Activated naive CD4-positive, alpha-beta T cell treated with anti-CD3 and anti-CD28 coated beads, Interleukin-2, amount 10 ng/mL, durations not matched to agents 7 days and 5 days (primary cell): ENCODE measurements around the gene ENOX2.

Experiments
- CTCF ChIA-PET: fragments of 350-600 bp; sonication (Branson Sonifier 250); formaldehyde crosslinking; loops from one replicate; lab custom pipeline; 2021; ENCODE audit warnings: antibody characterized with exemption; lab: Charles Lee
- DNase-seq: peaks from one replicate; pipeline ENCODE4 v3.0.0-alpha.2; 2020
- H3K27ac Mint-ChIP-seq: one replicate; pipeline ENCODE4 v1.8.0; 2021; ENCODE audit warnings: mild to moderate bottlenecking, moderate library complexity, mixed read lengths
- H3K27me3 Mint-ChIP-seq: one replicate; pipeline ENCODE4 v1.8.0; 2021; ENCODE audit warnings: mild to moderate bottlenecking, mixed read lengths
- H3K36me3 Mint-ChIP-seq: one replicate; pipeline ENCODE4 v1.8.0; 2021; ENCODE audit warnings: mixed read lengths
- H3K4me1 Mint-ChIP-seq: one replicate; pipeline ENCODE4 v1.8.0; 2021; ENCODE audit warnings: mixed read lengths
- H3K4me3 Mint-ChIP-seq: one replicate; pipeline ENCODE4 v1.8.0; 2021; ENCODE audit warnings: mild to moderate bottlenecking, moderate library complexity, mixed read lengths
- H3K9me3 Mint-ChIP-seq: one replicate; pipeline ENCODE4 v1.8.0; 2021; ENCODE audit warnings: mixed read lengths

ENOX2 gene

DNA sequence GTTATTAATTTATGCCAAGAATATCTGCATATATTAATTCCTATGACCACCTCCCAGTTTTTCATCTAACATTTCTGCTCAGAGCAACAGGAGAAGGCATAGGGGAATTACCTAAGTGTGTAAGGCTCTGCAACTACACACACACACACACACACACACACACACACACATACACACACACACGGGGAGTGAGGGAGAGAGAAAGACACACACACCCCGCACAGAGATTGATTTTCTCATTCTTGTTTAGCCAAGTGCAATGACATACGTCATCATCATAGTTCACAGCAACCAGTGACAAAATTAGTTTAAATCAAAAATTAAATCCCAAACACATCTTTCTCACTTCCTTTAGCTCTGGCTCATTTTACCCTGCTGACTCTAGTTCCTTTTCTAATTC lies 298.1 kb downstream of the ENOX2 start:
- no peak for DNase-seq
- CTCF ChIA-PET = no interaction called here
- Mint-ChIP-seq H3K27ac (no peak overlapping the region), H3K27me3 (peaks cover 4% of the 10 kb centered on the region), H3K9me3 (no peaks in the 10 kb centered on the region), H3K4me3 (no peak overlapping the region), H3K4me1 (no peaks in the 10 kb centered on the region), H3K36me3 (no peaks in the 10 kb centered on the region)

DNA sequence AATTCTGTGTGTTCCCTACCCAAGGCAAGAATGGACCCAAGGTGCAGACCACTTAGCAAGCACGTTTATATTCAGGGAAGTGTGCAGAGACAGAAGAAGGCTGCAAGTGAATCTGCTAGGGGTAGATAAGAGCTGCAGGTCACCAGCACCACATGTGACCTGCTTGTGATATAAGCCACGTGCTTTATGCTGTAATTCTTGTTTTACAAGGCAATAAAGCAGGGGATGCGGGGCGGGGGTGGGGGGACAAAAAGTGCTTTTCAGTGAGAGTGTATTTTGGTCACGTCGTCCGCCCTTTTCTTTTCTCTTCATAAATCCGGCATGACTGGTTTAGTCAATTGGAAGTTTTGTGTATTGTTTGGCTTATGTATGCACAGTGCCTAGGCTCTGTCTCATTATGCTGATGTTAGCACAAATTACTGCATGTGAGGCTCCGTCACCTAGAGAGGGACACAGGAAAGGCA lies 308.5 kb downstream of the ENOX2 start:
- no peaks in the 10 kb centered on the region for H3K9me3 Mint-ChIP-seq
- DNase-seq = no peak
- no peaks in the 10 kb centered on the region for H3K4me1 Mint-ChIP-seq
- H3K27me3 Mint-ChIP-seq = no peaks in the 10 kb centered on the region
- H3K36me3 Mint-ChIP-seq = no peaks in the 10 kb centered on the region
- CTCF ChIA-PET = no interaction called here
- no peak overlapping the region for H3K27ac Mint-ChIP-seq
- no peak overlapping the region for H3K4me3 Mint-ChIP-seq

DNA sequence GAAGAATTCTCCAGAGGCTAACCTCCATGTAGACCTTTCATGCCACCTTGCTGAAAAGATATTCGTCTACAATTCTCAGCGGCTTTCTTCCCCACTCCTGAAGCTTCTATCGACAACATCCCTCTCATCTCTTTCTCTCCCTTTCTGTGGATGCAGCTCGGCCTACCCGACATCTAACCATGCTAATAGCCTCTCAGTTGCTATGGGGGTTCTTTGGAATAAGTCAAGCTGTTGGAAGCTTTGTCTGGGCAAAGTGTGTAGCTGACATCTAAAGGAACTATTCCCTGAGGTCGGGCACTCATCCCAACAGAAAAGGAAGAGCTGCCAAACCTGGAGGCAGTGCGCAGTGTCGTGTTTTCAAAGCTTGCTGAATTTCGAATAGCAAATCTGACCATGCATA lies 309.1 kb downstream of the ENOX2 start:
- no peak for DNase-seq
- no peak overlapping the region for H3K27ac Mint-ChIP-seq
- no peaks in the 10 kb centered on the region for H3K27me3 Mint-ChIP-seq
- H3K4me3 Mint-ChIP-seq = no peak overlapping the region
- H3K9me3 Mint-ChIP-seq = no peaks in the 10 kb centered on the region
- CTCF ChIA-PET = no interaction called here
- H3K4me1 Mint-ChIP-seq = no peaks in the 10 kb centered on the region
- no peaks in the 10 kb centered on the region for H3K36me3 Mint-ChIP-seq

DNA sequence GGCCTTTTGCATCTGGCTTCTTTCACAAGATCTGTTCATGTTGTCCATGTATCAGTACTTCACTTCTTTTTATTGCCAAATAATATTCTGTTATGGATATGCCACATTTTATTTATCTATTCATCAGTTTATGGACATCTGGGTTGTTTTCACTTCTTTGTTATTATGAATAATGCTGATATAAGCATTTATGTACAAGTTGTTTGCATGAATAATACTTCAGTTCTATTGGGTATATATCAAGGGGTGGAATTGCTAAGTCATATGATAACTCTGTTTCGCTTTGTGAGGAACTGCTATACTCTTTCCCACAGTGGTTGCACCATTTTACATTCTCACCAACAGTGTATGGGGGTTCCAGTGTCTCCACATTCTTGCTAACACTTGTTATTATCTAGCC lies 310.8 kb downstream of the ENOX2 start:
- no peak overlapping the region for H3K27ac Mint-ChIP-seq
- no peaks in the 10 kb centered on the region for H3K36me3 Mint-ChIP-seq
- no peak overlapping the region for H3K4me3 Mint-ChIP-seq
- CTCF ChIA-PET = no interaction called here
- no peak for DNase-seq
- H3K27me3 Mint-ChIP-seq = no peaks in the 10 kb centered on the region
- no peaks in the 10 kb centered on the region for H3K4me1 Mint-ChIP-seq
- H3K9me3 Mint-ChIP-seq = no peaks in the 10 kb centered on the region

DNA sequence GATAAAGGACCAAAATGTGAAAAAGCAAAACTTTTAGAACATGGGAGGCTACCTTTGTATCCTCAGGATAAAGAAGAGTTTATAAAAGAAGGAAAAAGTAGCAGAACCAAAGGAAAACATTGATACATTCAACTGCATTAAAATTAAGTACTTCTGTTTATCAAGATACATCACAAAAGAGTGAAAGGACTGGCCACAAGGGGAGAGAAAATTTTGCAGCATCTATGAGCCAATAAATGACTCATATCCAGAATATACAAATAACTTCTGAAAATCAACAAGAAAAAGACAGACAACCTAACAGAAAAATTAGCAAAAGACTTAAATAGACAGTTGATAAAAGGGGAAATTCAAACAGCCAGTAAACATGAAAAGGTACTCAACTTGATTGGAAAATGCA lies 324.1 kb downstream of the ENOX2 start:
- Mint-ChIP-seq H3K9me3 (no peaks in the 10 kb centered on the region), H3K4me1 (no peaks in the 10 kb centered on the region), H3K36me3 (no peaks in the 10 kb centered on the region), H3K27me3 (no peaks in the 10 kb centered on the region), H3K27ac (no peak overlapping the region), H3K4me3 (no peak overlapping the region)
- DNase-seq = no peak
- CTCF ChIA-PET = no interaction called here

DNA sequence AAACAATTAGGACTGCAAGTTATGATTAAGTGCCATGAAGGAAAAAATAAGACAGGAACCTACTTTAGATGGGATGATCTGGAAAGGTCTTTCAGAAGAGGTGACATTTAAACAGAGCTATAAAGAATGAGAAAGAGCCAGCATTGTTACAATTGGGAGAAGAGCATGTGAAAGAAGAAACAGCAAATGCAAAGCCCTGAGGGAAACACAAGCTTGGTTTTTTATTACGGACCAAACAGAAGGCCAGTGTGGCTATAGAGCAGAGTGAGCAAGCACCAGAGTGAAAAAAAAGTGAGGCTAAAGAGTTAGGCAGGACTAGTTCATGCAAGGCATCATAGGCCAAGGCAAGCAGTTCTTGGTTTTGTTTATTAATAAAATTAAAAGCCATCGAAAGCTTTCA lies 325.6 kb downstream of the ENOX2 start:
- no peak for DNase-seq
- CTCF ChIA-PET = interaction anchor here (0.7 kb wide), 1 partner anchor 340 kb away, joined by 3 read pairs; no protein-coding TSS in a partner anchor

DNA sequence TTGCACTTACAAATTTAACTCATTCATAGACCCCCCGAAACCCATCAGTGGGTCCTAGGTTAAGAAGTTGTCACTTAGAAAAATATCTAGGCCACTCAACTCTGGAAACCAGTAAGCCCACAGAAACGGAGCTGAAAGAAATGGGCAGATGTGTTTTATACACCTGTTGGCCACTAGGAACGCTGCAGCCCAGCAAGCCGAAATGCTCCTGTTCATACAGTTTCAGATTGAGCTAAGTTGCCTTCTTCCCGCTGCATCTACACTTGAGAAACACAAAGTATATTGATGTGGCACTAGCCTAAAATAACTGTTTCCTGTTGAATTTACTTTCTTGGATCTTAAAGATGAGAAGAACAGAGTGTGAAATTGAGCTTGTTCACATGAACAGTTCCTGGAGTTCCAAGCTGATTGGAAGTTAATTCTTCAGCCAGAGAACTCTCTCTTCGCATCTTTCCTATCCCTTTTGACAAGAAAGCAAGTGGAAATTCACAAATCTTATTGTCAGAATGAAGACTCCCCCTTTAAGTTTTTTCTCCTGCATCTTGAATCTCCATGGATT lies 327.1 kb downstream of the ENOX2 start:
- CTCF ChIA-PET = interaction anchor here (1.1 to 1.6 kb wide), 5 partner anchors 27 to 343 kb away, joined by 3 to 11 read pairs (median 5); no protein-coding TSS in a partner anchor
- H3K36me3 Mint-ChIP-seq = no peaks in the 10 kb centered on the region
- H3K4me3 Mint-ChIP-seq = no peak overlapping the region
- no peak overlapping the region for H3K27ac Mint-ChIP-seq
- no peaks in the 10 kb centered on the region for H3K27me3 Mint-ChIP-seq
- H3K9me3 Mint-ChIP-seq = no peaks in the 10 kb centered on the region
- H3K4me1 Mint-ChIP-seq = no peaks in the 10 kb centered on the region
- DNase-seq = peak; percentile 37

More for the DNA sequence above, 325.6 kb downstream of the ENOX2 start:
- Mint-ChIP-seq H3K4me1 (no peaks in the 10 kb centered on the region), H3K27me3 (no peaks in the 10 kb centered on the region), H3K4me3 (no peak overlapping the region), H3K36me3 (no peaks in the 10 kb centered on the region), H3K27ac (no peak overlapping the region), H3K9me3 (no peaks in the 10 kb centered on the region)
